Liver (tissue), 3 donors: ENCODE results near the gene SGCB.
A peak's percentile ranks its signal among the peaks of the same experiment; 100 is the strongest.

Experiments used
- FOXA1 ChIP-seq: IDR thresholded peaks from 2 replicates; pipeline ENCODE4 v1.6.1; 2016; ENCODE audit warnings: antibody characterized with exemption
- HNF4A ChIP-seq, 2 donors: conservative IDR thresholded peaks; 2 replicates each; pipeline ENCODE4 v1.6.1; 2016; ENCODE audit warnings: antibody characterized with exemption in 2 of 2, mild to moderate bottlenecking in 2 of 2
- RAD21 ChIP-seq, 2 donors: IDR thresholded peaks; 2 replicates each; pipeline ENCODE4 v1.6.1; 2016; ENCODE audit warnings: antibody characterized with exemption in 2 of 2, mild to moderate bottlenecking in 2 of 2
- RXRA ChIP-seq, 2 donors: IDR thresholded peaks; 2 replicates each; pipeline ENCODE4 v1.6.1; 2017 to 2018; ENCODE audit warnings: antibody characterized with exemption in 2 of 2, mild to moderate bottlenecking in 1 of 2
- SP1 ChIP-seq: IDR thresholded peaks from 2 replicates; pipeline ENCODE4 v1.6.1; 2018; ENCODE audit warnings: antibody characterized with exemption, mild to moderate bottlenecking
- TAF1 ChIP-seq: conservative IDR thresholded peaks from 2 replicates; pipeline ENCODE4 v1.6.1; 2016; ENCODE audit warnings: antibody characterized with exemption, mild to moderate bottlenecking
- YY1 ChIP-seq: IDR thresholded peaks from 2 replicates; pipeline ENCODE4 v1.6.1; 2016; ENCODE audit warnings: antibody characterized with exemption, mild to moderate bottlenecking
- TF ChIP-seq, protein P1 (sequence below): fragments of 150-350 bp; IDR thresholded peaks from 2 replicates; pipeline ENCODE4 v1.5.1; 2017; ENCODE audit warnings: improper control_type of control experiment, low read depth, low read length; ENCODE audit not compliant: missing input control
- TF ChIP-seq, protein P2 (sequence below): IDR thresholded peaks from 2 replicates; pipeline ENCODE4 v1.6.1; 2016; ENCODE audit warnings: antibody characterized with exemption, mild to moderate bottlenecking
- TF ChIP-seq, protein P3 (sequence below): IDR thresholded peaks from 2 replicates; pipeline ENCODE4 v1.6.1; 2016; ENCODE audit warnings: antibody characterized with exemption
- donor health status: healthy.
- donor health status: healthy.

DNA sequence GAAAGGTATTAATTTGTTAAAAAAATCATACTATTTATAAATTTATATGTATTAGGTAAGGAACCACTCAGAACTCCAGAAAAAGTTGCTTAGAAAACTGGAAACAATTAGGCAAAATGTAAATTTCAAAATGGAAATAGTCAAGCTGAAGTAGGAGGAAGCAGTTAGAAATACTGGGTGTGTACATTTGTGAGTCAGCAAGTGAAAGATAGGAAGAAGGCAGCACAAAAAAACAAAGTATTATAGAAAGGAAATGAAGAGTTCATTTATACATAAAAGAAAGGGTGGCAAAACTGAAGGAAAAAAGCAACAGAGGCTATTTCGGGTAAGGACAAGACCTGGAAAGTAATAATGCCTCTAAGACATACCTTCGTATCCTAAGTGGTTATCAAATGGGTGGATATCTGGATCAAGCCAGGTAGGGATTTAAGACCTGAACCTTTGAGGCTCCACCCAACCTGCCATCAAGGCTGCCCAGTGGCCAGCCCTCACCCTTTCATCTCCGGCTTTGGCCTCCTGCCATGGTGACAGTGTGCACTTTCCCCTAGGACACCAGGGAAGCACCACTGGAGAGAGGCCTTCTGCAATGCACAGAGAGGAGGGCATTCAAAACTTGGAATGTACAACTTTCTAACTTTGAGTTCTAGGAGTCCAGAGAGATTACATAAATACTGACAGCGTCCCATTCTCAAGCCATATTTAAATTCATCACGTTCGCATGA lies 18.0 kb downstream of the SGCB start, which contains the start of gene LRRC66:
- TF ChIP-seq, protein P1, sequence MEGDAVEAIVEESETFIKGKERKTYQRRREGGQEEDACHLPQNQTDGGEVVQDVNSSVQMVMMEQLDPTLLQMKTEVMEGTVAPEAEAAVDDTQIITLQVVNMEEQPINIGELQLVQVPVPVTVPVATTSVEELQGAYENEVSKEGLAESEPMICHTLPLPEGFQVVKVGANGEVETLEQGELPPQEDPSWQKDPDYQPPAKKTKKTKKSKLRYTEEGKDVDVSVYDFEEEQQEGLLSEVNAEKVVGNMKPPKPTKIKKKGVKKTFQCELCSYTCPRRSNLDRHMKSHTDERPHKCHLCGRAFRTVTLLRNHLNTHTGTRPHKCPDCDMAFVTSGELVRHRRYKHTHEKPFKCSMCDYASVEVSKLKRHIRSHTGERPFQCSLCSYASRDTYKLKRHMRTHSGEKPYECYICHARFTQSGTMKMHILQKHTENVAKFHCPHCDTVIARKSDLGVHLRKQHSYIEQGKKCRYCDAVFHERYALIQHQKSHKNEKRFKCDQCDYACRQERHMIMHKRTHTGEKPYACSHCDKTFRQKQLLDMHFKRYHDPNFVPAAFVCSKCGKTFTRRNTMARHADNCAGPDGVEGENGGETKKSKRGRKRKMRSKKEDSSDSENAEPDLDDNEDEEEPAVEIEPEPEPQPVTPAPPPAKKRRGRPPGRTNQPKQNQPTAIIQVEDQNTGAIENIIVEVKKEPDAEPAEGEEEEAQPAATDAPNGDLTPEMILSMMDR = no peak
- no peak for TF ChIP-seq YY1
- TF ChIP-seq FOXA1 = no peak
- TF ChIP-seq, protein P2, sequence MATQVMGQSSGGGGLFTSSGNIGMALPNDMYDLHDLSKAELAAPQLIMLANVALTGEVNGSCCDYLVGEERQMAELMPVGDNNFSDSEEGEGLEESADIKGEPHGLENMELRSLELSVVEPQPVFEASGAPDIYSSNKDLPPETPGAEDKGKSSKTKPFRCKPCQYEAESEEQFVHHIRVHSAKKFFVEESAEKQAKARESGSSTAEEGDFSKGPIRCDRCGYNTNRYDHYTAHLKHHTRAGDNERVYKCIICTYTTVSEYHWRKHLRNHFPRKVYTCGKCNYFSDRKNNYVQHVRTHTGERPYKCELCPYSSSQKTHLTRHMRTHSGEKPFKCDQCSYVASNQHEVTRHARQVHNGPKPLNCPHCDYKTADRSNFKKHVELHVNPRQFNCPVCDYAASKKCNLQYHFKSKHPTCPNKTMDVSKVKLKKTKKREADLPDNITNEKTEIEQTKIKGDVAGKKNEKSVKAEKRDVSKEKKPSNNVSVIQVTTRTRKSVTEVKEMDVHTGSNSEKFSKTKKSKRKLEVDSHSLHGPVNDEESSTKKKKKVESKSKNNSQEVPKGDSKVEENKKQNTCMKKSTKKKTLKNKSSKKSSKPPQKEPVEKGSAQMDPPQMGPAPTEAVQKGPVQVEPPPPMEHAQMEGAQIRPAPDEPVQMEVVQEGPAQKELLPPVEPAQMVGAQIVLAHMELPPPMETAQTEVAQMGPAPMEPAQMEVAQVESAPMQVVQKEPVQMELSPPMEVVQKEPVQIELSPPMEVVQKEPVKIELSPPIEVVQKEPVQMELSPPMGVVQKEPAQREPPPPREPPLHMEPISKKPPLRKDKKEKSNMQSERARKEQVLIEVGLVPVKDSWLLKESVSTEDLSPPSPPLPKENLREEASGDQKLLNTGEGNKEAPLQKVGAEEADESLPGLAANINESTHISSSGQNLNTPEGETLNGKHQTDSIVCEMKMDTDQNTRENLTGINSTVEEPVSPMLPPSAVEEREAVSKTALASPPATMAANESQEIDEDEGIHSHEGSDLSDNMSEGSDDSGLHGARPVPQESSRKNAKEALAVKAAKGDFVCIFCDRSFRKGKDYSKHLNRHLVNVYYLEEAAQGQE = no peak
- peak in 1 of 2 donors; percentile 11 for TF ChIP-seq HNF4A (conservative IDR thresholded peaks at IDR 0.05)
- TF ChIP-seq RXRA (IDR thresholded peaks at IDR 0.05) = no peak
- TF ChIP-seq TAF1 = no peak
- TF ChIP-seq SP1 = no peak
- TF ChIP-seq, protein P3, sequence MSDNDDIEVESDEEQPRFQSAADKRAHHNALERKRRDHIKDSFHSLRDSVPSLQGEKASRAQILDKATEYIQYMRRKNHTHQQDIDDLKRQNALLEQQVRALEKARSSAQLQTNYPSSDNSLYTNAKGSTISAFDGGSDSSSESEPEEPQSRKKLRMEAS = no peak
- TF ChIP-seq RAD21 (IDR thresholded peaks at IDR 0.05) = peak in 1 of 2 donors; percentile 13
